ENCODE results near the gene CAP1.

DNA sequence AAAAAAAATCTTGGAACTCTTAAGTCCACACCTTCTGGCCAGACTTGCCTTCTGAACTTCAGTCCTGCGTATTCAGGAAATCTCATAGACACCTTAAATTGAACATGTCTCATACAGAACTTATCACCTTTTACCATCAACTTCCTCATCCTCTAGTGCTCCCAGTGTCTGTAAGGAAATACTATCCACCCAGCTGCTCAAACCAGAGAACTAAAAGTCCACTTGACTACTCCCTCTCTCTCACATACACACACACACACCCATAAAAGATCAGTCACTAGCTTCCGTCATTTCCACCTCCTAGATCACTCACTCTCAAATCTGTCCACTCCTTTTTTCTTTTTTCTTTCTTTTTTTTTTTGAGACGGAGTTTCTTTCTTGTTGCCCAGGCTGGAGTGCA lies 10.9 kb upstream of the CAP1 start:
- TF ChIP-seq CTCF (IDR thresholded peaks at IDR 0.05 in 2 of 3, conservative IDR thresholded peaks at IDR 0.05 in 1 of 3; ENCODE audit: insufficient read depth in 2 of 3, low read depth in 1 of 3, low read length in 3 of 3) (no peak), SMC3 (conservative IDR thresholded peaks at IDR 0.05; ENCODE audit: insufficient read depth, low read depth, low read length) (no peak), RFX5 (IDR thresholded peaks at IDR 0.05; ENCODE audit: low read depth, low read length) (no peak), SIN3A (IDR thresholded peaks at IDR 0.05; ENCODE audit: borderline replicate concordance in 2 of 2, control insufficient read depth in 1 of 2, low read depth in 2 of 2, low read length in 2 of 2) (no peak), FOXP4 (CRISPR knock-in tag; IDR thresholded peaks at IDR 0.05; ENCODE audit: borderline replicate concordance) (no peak)
